PC-3 (cell line): ENCODE measurements around the gene RFX1. TPM values are rescaled to one million over a fixed set of nuclear protein-coding genes. Genes with fewer than 3 reads are reported as not detected.

ENCODE experiments used
- ATAC-seq: fragments of 200-7000 bp; cut with Tn5 transposase; 2 replicates; pipeline ENCODE4 v1.9.1; 2020; ENCODE audit warnings: mild to moderate bottlenecking, moderate library complexity
- BruUV-seq: library from RNA; stranded (reverse); fragments of 400-500 nt; replicated peaks from 2 replicates; lab custom pipeline; 2021; lab: Mats Ljungman, UMichigan
- CTCF ChIA-PET: fragments of 300-600 bp; sonication (Branson Sonifier 250); formaldehyde crosslinking; loops from one replicate; lab custom pipeline; 2022; ENCODE audit warnings: antibody characterized with exemption; lab: Charles Lee
- POLR2A ChIA-PET: fragments of 300-600 bp; sonication (Branson Sonifier 250); formaldehyde crosslinking; loops from one replicate; lab custom pipeline; 2022; ENCODE audit warnings: antibody characterized with exemption; ENCODE audit not compliant: unreplicated experiment; lab: Charles Lee
- DNase-seq: peaks from one replicate; pipeline ENCODE4 v3.0.0-alpha.2; 2015
- H2AFZ ChIP-seq: fragments of 300-600 bp; sonication (generic); 2 replicates; pipeline ENCODE4 v1.6.0; 2016; ENCODE audit warnings: antibody characterized with exemption, low read length
- H3F3A ChIP-seq: fragments of 300-600 bp; sonication (generic); one replicate; pipeline ENCODE4 v1.6.0; 2017; ENCODE audit warnings: antibody characterized with exemption, low read length, control low read depth, mild to moderate bottlenecking; ENCODE audit not compliant: unreplicated experiment
- H3K27ac ChIP-seq: fragments of 300-600 bp; sonication (generic); 2 replicates; pipeline ENCODE4 v1.5.1; 2016; ENCODE audit warnings: mild to moderate bottlenecking, low read length
- H3K27me3 ChIP-seq: fragments of 300-600 bp; sonication (generic); 2 replicates; pipeline ENCODE4 v1.6.1; 2016; ENCODE audit warnings: low read length, mixed read lengths
- H3K36me3 ChIP-seq: fragments of 300-600 bp; sonication (generic); 2 replicates; pipeline ENCODE4 v1.6.1; 2016; ENCODE audit warnings: low read depth, mixed run types, low read length, mixed read lengths
- H3K4me1 ChIP-seq: fragments of 300-600 bp; sonication (generic); 2 replicates; pipeline ENCODE4 v1.5.1; 2016; ENCODE audit warnings: low read length; ENCODE audit not compliant: insufficient read depth
- H3K4me2 ChIP-seq: fragments of 300-600 bp; sonication (generic); 2 replicates; pipeline ENCODE4 v1.6.0; 2016; ENCODE audit warnings: low read length
- H3K4me3 ChIP-seq: fragments of 300-600 bp; sonication (generic); 2 replicates; pipeline ENCODE4 v1.5.1; 2016; ENCODE audit warnings: mild to moderate bottlenecking, low read length, mixed read lengths
- H3K79me2 ChIP-seq: fragments of 300-600 bp; sonication (generic); 2 replicates; pipeline ENCODE4 v1.6.1; 2017; ENCODE audit warnings: low read length, mixed read lengths
- H3K9ac ChIP-seq: fragments of 300-600 bp; sonication (generic); 2 replicates; pipeline ENCODE4 v1.6.0; 2016; ENCODE audit warnings: mild to moderate bottlenecking, low read length
- H3K9me2 ChIP-seq: fragments of 300-600 bp; sonication (generic); replicated peaks from 2 replicates; pipeline ENCODE4 v1.6.1; 2016; ENCODE audit warnings: mixed run types, low read length, mixed read lengths
- H3K9me3 ChIP-seq: fragments of 300-600 bp; sonication (generic); 2 replicates; pipeline ENCODE4 v1.6.1; 2016; ENCODE audit warnings: low read length, mixed read lengths
- H4K20me1 ChIP-seq: fragments of 300-600 bp; sonication (generic); 2 replicates; pipeline ENCODE4 v1.6.1; 2016; ENCODE audit warnings: low read length, mixed read lengths
- CTCF ChIP-seq: fragments of 300-600 bp; sonication (generic); conservative IDR thresholded peaks from 2 replicates; pipeline ENCODE4 v1.5.1; 2017; ENCODE audit warnings: antibody characterized with exemption, low read depth, mild to moderate bottlenecking, low read length
- EZH2 ChIP-seq: fragments of 300-600 bp; sonication (generic); IDR thresholded peaks from one replicate; pipeline ENCODE4 v1.6.1; 2017; ENCODE audit warnings: antibody characterized with exemption, mild to moderate bottlenecking, low read length; ENCODE audit not compliant: unreplicated experiment
- EZH2phosphoT487 ChIP-seq: fragments of 300-600 bp; sonication (generic); IDR thresholded peaks from 2 replicates; pipeline ENCODE4 v1.6.1; 2018; ENCODE audit warnings: mild to moderate bottlenecking, antibody characterized with exemption, low read length, borderline replicate concordance
- intact Hi-C: fragments of 100-400 bp; cut with micrococcal nuclease; formaldehyde crosslinking; loops from 2 replicates; pipeline ENCODE4 v1.9.0; 2023
- total RNA-seq: library from RNA; depleted of rRNA; stranded (reverse); fragments of >200 nt; gene quantifications from 2 replicates; pipeline ENCODE4 v1.2.3, GENCODE V29; 2014

Gene RFX1
- total RNA-seq, 1 experiment from 2014 or later = 7.5 TPM

- H3K4me3 ChIP-seq = no peak overlapping the region
- POLR2A ChIA-PET = no interaction called here
- H3K79me2 ChIP-seq = peaks cover 20% of the 10 kb centered on the region
- H3K9me2 ChIP-seq = no peaks in the 10 kb centered on the region
- H3F3A ChIP-seq = no peaks in the 10 kb centered on the region
- no peaks in the 10 kb centered on the region for H3K9me3 ChIP-seq
- intact Hi-C loops = no loop called here
- CTCF ChIA-PET = no interaction called here
- DNase-seq (no peak), ATAC-seq (no peak)
- H3K27ac ChIP-seq = no peak overlapping the region
- H3K36me3 ChIP-seq = peaks cover 39% of the 10 kb centered on the region; the same call in 1 of the 2 replicates
- TF ChIP-seq EZH2phosphoT487 (no peak), CTCF (no peak), EZH2 (no peak)
- H3K4me1 ChIP-seq = peaks cover 10% of the 10 kb centered on the region
- H2AFZ ChIP-seq = no peak overlapping the region
- no peak overlapping the region for H3K4me2 ChIP-seq
- no TSS peak for BruUV-seq
- H3K9ac ChIP-seq = no peak overlapping the region
- no peaks in the 10 kb centered on the region; the same call in 1 of the 2 replicates for H4K20me1 ChIP-seq
- H3K27me3 ChIP-seq = no peaks in the 10 kb centered on the region
Measured at GRCh38 chr19:13955662-13956364, 50.3 kb downstream of the RFX1 start.

- DNase-seq = no peak
- CTCF ChIA-PET = no interaction called here
- Histone ChIP-seq H3K4me3 (no peak overlapping the region), H3K79me2 (peaks cover 20% of the 10 kb centered on the region), H3K9me2 (no peaks in the 10 kb centered on the region), H3K27me3 (no peaks in the 10 kb centered on the region), H3K27ac (no peak overlapping the region), H3F3A (no peaks in the 10 kb centered on the region), H3K9ac (no peak overlapping the region), H3K4me1 (peaks cover 10% of the 10 kb centered on the region), H2AFZ (no peak overlapping the region), H3K36me3 (peaks cover 26% of the 10 kb centered on the region; the same call in 1 of the 2 replicates), H3K4me2 (no peak overlapping the region), H4K20me1 (no peaks in the 10 kb centered on the region; the same call in 1 of the 2 replicates), H3K9me3 (no peaks in the 10 kb centered on the region)
- TF ChIP-seq CTCF (no peak), EZH2 (no peak), EZH2phosphoT487 (no peak)
- POLR2A ChIA-PET = no interaction called here
- no peak for ATAC-seq
- intact Hi-C loops = no loop called here
- BruUV-seq = no TSS peak
Measured at GRCh38 chr19:13954185-13954584, 51.9 kb downstream of the RFX1 start.
